GM12878 (cell line): ENCODE measurements around the gene IL3.

ENCODE experiments used
- BCL11A ChIP-seq: IDR thresholded peaks from 2 replicates; pipeline ENCODE4 v1.6.1; 2011; ENCODE audit warnings: low read depth, low read length
- CTCF ChIP-seq, 3 experiments: IDR thresholded peaks in 2 of 3; conservative IDR thresholded peaks in 1 of 3; 2 replicates each; pipeline ENCODE4 v1.5.1; 2011; ENCODE audit warnings: low read depth in 3 of 3, low read length in 3 of 3, mild to moderate bottlenecking in 3 of 3, control low read depth in 2 of 3, moderate library complexity in 2 of 3, inconsistent platforms in 1 of 3, mixed read lengths in 1 of 3; ENCODE audit not compliant: control insufficient read depth in 2 of 3, insufficient read depth in 1 of 3; ENCODE audit errors: extremely low read depth in 1 of 3
- ESRRA ChIP-seq: IDR thresholded peaks from 2 replicates; pipeline ENCODE4 v1.6.1; 2012; ENCODE audit warnings: mild to moderate bottlenecking, low read length, improper control_type of control experiment
- EZH2 ChIP-seq: IDR thresholded peaks from 2 replicates; pipeline ENCODE4 v1.6.1; 2012; ENCODE audit warnings: low read depth, mild to moderate bottlenecking, control low read depth, inconsistent platforms, low read length, borderline replicate concordance; ENCODE audit not compliant: control insufficient read depth
- MAX ChIP-seq: IDR thresholded peaks from 2 replicates; pipeline ENCODE4 v1.6.1; 2012; ENCODE audit warnings: low read depth, low read length, improper control_type of control experiment
- NFIC ChIP-seq: IDR thresholded peaks from 2 replicates; pipeline ENCODE4 v1.6.1; 2012; ENCODE audit warnings: low read depth, mild to moderate bottlenecking, inconsistent platforms, low read length, moderate library complexity

- TF ChIP-seq MAX (no peak), CTCF (IDR thresholded peaks at IDR 0.05 in 2 of 3, conservative IDR thresholded peaks at IDR 0.05 in 1 of 3; ENCODE audit: control insufficient read depth in 2 of 3, extremely low read depth in 1 of 3, insufficient read depth in 1 of 3, low read depth in 3 of 3, low read length in 3 of 3) (no peak), ESRRA (no peak), NFIC (no peak), BCL11A (no peak), EZH2 (no peak)
These were observed 7.9 kb upstream of the IL3 start for GRCh38 chr5:132052520-132052919.
